Stomach (tissue), 9 donors: ENCODE results near the gene UBE3A. TPM values are rescaled to one million over a fixed set of nuclear protein-coding genes. Genes with fewer than 3 reads are reported as not detected.

Source experiments
- DNase-seq, 2 donors: peaks; one replicate each; pipeline versions ENCODE4 v3.0.0 to v3.0.0-alpha.2; 2013 to 2019
- H3K27ac ChIP-seq, 5 donors: fragments of 200-600 bp in 4 of 5; sonication (generic) in 4 of 5; one replicate each; pipeline ENCODE4 v1.5.1; 2013 to 2019; ENCODE audit warnings: mild to moderate bottlenecking in 1 of 5, moderate library complexity in 1 of 5
- H3K27me3 ChIP-seq, 3 donors: fragments of 200-600 bp; sonication (generic); one replicate each; pipeline ENCODE4 v1.5.1; 2017 to 2019; ENCODE audit warnings: mixed run types in 1 of 3
- H3K36me3 ChIP-seq, 4 donors: fragments of 200-600 bp; sonication (generic); 1 replicate in 3 of 4; 2 replicates in 1 of 4; pipeline ENCODE4 v1.5.1; 2016 to 2019
- H3K4me1 ChIP-seq, 4 donors: fragments of 200-600 bp; sonication (generic); one replicate each; pipeline ENCODE4 v1.5.1; 2016 to 2019
- H3K4me3 ChIP-seq, 4 donors: fragments of 200-600 bp; sonication (generic) in 3 of 4; one replicate each; pipeline ENCODE4 v1.5.1; 2016 to 2019; ENCODE audit warnings: mild to moderate bottlenecking in 1 of 4
- H3K9me3 ChIP-seq, 4 donors: fragments of 200-600 bp; sonication (generic); one replicate each; pipeline ENCODE4 v1.5.1; 2016 to 2019
- EP300 ChIP-seq: sonication (generic); formaldehyde crosslinking; IDR thresholded peaks from one replicate; pipeline ENCODE4 v1.6.1; 2017; ENCODE audit warnings: antibody characterized with exemption
- POLR2A ChIP-seq, 4 donors: fragments of 450-650 bp; IDR thresholded peaks; one replicate each; pipeline ENCODE4 v1.6.1; 2016; ENCODE audit warnings: antibody characterized with exemption in 4 of 4, control low read depth in 2 of 4, mild to moderate bottlenecking in 1 of 4, moderate library complexity in 1 of 4
- POLR2AphosphoS5 ChIP-seq, 3 donors: sonication (generic); formaldehyde crosslinking; IDR thresholded peaks; one replicate each; pipeline ENCODE4 v1.6.1; 2016; ENCODE audit warnings: antibody characterized with exemption in 3 of 3
- WGBS, 5 donors: extraction: QIAGEN DNeasy Blood & Tissue Kit in 3 of 5; methylation state at CpG; one replicate each; pipeline versions ENCODE4 v1.1.5 to v1.1.7; 2013 to 2018; 5-methylcytosine and 5-hydroxymethylcytosine counted together
- intact Hi-C: fragments of 100-400 bp; cut with DNase I; formaldehyde crosslinking; loops from one replicate; pipeline ENCODE4 v1.15.1; 2023; ENCODE audit warnings: low total_unique reads
- polyA plus RNA-seq, 3 donors: library from polyadenylated mRNA; stranded (reverse); fragments of 200-250 nt; gene quantifications; one replicate each; pipeline ENCODE4 v1.2.3, GENCODE V29; 2013
- total RNA-seq, 5 donors: library from RNA; depleted of rRNA; stranded (reverse); fragments of >200 nt; gene quantifications; one replicate each; pipeline versions ENCODE4 v1.1.0 to v1.2.3, GENCODE V29; 2014 to 2016
- TF ChIP-seq, protein P1 (sequence below), 7 experiments: fragments of 450-650 bp in 4 of 7; fragments of 200-600 bp in 3 of 7; sonication (generic) in 3 of 7; IDR thresholded peaks; one replicate each; pipeline ENCODE4 v1.5.1; 2016 to 2019; ENCODE audit warnings: antibody characterized with exemption in 7 of 7, control low read depth in 2 of 7, mild to moderate bottlenecking in 1 of 7
- donor health status: healthy with polysubstance abuse.
- donor health status: Bipolar disorder and iron deficiency.
- donor health status: healthy.

Gene UBE3A
- total and polyA plus RNA-seq, 8 donors = 11.0 to 209 (median 59.2) TPM

DNA sequence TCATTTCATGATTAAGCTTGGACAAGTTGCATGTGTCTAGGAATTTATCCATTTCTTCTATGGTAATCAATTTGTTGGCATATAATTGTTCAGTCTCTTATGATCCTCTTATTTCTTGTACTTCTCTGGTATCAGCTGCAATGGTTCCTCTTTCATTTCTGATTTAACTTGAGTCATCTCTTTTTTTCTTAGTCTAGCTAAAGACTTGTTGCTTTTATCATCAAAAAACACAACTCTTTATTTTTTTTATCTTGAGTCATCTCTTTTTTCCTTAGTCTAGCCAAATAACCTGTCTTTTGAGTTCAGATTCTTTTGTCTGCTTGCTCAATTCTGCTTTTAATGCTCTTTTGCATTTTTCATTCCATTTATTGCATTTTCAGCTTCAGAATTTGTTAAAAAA lies 37.3 kb downstream of the UBE3A start:
- Histone ChIP-seq H3K4me1 (peaks cover 0 to 20% (median 9%) of the 10 kb centered on the region in 4 donors), H3K36me3 (peaks cover 6 to 41% (median 38%) of the 10 kb centered on the region in 4 donors), H3K4me3 (no peak overlapping the region), H3K27ac (no peak overlapping the region), H3K9me3 (peaks cover 0 to 18% (median 16%) of the 10 kb centered on the region in 4 donors), H3K27me3 (no peaks in the 10 kb centered on the region)
- TF ChIP-seq POLR2A (IDR thresholded peaks at IDR 0.05) (no peak), EP300 (no peak), POLR2AphosphoS5 (IDR thresholded peaks at IDR 0.05) (no peak)
- TF ChIP-seq, protein P1, sequence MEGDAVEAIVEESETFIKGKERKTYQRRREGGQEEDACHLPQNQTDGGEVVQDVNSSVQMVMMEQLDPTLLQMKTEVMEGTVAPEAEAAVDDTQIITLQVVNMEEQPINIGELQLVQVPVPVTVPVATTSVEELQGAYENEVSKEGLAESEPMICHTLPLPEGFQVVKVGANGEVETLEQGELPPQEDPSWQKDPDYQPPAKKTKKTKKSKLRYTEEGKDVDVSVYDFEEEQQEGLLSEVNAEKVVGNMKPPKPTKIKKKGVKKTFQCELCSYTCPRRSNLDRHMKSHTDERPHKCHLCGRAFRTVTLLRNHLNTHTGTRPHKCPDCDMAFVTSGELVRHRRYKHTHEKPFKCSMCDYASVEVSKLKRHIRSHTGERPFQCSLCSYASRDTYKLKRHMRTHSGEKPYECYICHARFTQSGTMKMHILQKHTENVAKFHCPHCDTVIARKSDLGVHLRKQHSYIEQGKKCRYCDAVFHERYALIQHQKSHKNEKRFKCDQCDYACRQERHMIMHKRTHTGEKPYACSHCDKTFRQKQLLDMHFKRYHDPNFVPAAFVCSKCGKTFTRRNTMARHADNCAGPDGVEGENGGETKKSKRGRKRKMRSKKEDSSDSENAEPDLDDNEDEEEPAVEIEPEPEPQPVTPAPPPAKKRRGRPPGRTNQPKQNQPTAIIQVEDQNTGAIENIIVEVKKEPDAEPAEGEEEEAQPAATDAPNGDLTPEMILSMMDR (IDR thresholded peaks at IDR 0.05) = no peak
- intact Hi-C loops = no loop called here
- no peak for DNase-seq

DNA sequence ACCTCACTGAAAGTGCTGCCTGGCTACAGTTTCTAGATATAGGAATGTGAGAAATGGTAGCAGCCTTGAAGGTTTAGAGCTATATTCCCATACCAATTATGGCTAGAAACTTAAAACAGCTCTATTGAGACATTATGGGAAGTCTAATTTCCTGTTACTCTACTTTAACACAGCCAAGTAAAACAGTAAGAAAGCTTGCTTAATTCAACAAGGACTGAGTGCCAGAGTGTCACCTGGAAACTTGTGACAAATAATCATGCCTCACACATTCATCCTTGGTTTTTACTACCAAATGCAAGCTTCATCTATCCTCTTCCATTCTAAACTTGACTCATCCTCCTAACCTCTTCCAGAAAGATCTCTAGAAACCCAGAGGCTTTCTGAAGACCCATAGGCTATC lies 41.7 kb downstream of the UBE3A start:
- DNase-seq = no peak
- H3K4me1 ChIP-seq = peaks cover 0 to 16% (median 6%) of the 10 kb centered on the region in 4 donors
- no peak overlapping the region for H3K4me3 ChIP-seq
- intact Hi-C loops = no loop called here
- no peak overlapping the region for H3K27ac ChIP-seq
- TF ChIP-seq EP300 = no peak
- TF ChIP-seq POLR2AphosphoS5 (IDR thresholded peaks at IDR 0.05) = no peak
- TF ChIP-seq, protein P1 (IDR thresholded peaks at IDR 0.05) = no peak
- TF ChIP-seq POLR2A (IDR thresholded peaks at IDR 0.05) = no peak
- no peaks in the 10 kb centered on the region for H3K27me3 ChIP-seq
- H3K36me3 ChIP-seq = peaks cover 2 to 37% (median 15%) of the 10 kb centered on the region in 4 donors
- H3K9me3 ChIP-seq = peaks cover 0 to 14% (median 11%) of the 10 kb centered on the region in 4 donors

DNA sequence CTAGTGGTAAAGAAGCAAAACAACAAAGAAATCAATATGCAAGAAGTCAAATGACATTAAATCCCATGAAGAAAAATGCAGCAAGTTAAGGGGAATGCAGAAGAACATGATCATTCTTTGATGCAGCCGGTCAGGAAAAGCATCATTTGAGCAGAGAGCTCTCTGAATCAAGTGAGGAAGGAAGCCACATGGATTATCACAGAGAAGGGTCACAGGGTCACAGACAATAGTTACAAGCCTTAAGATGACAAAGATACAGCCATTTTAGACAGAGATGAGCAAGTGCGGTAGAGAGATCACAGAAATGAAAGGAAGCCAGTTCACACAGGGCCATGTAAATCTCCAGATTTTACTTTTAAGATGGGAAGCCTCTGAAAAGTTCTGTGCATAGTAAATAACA lies 43.9 kb downstream of the UBE3A start:
- Histone ChIP-seq H3K9me3 (no peaks in the 10 kb centered on the region), H3K4me3 (no peak overlapping the region), H3K27me3 (no peaks in the 10 kb centered on the region), H3K27ac (no peak overlapping the region), H3K36me3 (peaks cover 0 to 40% (median 11%) of the 10 kb centered on the region in 4 donors), H3K4me1 (peaks cover 0 to 18% (median 8%) of the 10 kb centered on the region in 4 donors)
- 73 to 89% (median 86%) methylated on average over 2 of the region's 2 CpGs for WGBS, 5 donors
- no peak for DNase-seq
- intact Hi-C loops = no loop called here
- TF ChIP-seq POLR2AphosphoS5 (IDR thresholded peaks at IDR 0.05) = no peak
- TF ChIP-seq, protein P1 (IDR thresholded peaks at IDR 0.05) = no peak
- TF ChIP-seq POLR2A (IDR thresholded peaks at IDR 0.05) = no peak
- TF ChIP-seq EP300 = no peak

DNA sequence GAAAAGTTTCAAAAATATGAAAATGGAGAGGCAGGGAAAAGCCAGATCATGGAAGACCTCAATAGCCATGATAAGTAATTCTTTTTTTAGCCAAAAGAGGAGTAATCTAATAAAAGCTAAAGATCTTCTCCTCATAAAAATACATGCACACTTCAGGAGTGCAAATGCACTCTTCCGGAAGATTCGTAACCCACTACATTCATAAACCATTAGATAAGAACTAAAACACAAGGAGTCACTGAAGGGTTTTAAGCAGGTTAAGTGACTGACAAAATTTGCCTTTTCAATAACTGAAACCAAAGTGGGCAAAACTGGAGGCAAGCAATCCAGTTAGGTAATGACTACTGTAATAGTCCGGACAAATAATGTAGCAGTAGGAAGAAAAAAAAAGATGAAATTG lies 46.0 kb downstream of the UBE3A start:
- intact Hi-C loops = no loop called here
- 94 to 100% (median 97%) methylated on average over 3 of the region's 3 CpGs for WGBS, 5 donors
- DNase-seq = no peak
- Histone ChIP-seq H3K4me3 (no peak overlapping the region), H3K4me1 (peaks cover 0 to 18% (median 8%) of the 10 kb centered on the region in 4 donors), H3K36me3 (peaks cover 0 to 40% (median 11%) of the 10 kb centered on the region in 4 donors), H3K9me3 (no peaks in the 10 kb centered on the region), H3K27ac (no peak overlapping the region), H3K27me3 (no peaks in the 10 kb centered on the region)
- TF ChIP-seq POLR2AphosphoS5 (IDR thresholded peaks at IDR 0.05) (no peak), EP300 (no peak), POLR2A (IDR thresholded peaks at IDR 0.05) (no peak)
- TF ChIP-seq, protein P1 (IDR thresholded peaks at IDR 0.05) = no peak
